ENCODE results near the gene TAF10. TPM values are rescaled to one million over a fixed set of nuclear protein-coding genes. Genes with fewer than 3 reads are reported as not detected.

The TAF10 gene
- total RNA-seq, 1 experiment from 2014 or later: 387 TPM

- Histone ChIP-seq H3K36me3 (ENCODE audit: control insufficient read depth, insufficient read depth, low read length) (no peaks in the 10 kb centered on the region), H3K4me1 (ENCODE audit: control insufficient read depth, insufficient read depth, low read length) (peaks cover 9% of the 10 kb centered on the region), H3K27me3 (ENCODE audit: control insufficient read depth, insufficient read depth, low read length) (peaks cover 7% of the 10 kb centered on the region), H3K4me3 (ENCODE audit: low read depth in 2 of 2, low read length in 2 of 2) (no peak overlapping the region), H3K9me3 (ENCODE audit: control insufficient read depth, insufficient read depth, low read depth, low read length) (no peaks in the 10 kb centered on the region), H3K27ac (ENCODE audit: low read length) (no peak overlapping the region)
- in situ Hi-C loops (cut with HindIII; ENCODE audit: low pct_unique_long_range_greater_than_20kb, low sequenced_read_pairs): no loop called here
- CTCF ChIA-PET: interaction anchor here (1.2 kb wide), 1 partner anchor 52 kb away, joined by 3 read pairs; the partner anchor contains the start of gene MRPL17
- POLR2A ChIA-PET: no interaction called here
- ATAC-seq: no peak
- intact Hi-C loops (cut with micrococcal nuclease; ENCODE audit: unreplicated experiment): no loop called here
- TF ChIP-seq POLR2AphosphoS5 (IDR thresholded peaks at IDR 0.05; ENCODE audit: low read depth, low read length) (no peak), TCF7L2 (IDR thresholded peaks at IDR 0.05; ENCODE audit: low read depth, low read length) (no peak), SIN3A (IDR thresholded peaks at IDR 0.05; ENCODE audit: borderline replicate concordance, insufficient read depth, low read depth, low read length) (no peak), CTCF (IDR thresholded peaks at IDR 0.05) (no peak)
- TF ChIP-seq, protein P1, sequence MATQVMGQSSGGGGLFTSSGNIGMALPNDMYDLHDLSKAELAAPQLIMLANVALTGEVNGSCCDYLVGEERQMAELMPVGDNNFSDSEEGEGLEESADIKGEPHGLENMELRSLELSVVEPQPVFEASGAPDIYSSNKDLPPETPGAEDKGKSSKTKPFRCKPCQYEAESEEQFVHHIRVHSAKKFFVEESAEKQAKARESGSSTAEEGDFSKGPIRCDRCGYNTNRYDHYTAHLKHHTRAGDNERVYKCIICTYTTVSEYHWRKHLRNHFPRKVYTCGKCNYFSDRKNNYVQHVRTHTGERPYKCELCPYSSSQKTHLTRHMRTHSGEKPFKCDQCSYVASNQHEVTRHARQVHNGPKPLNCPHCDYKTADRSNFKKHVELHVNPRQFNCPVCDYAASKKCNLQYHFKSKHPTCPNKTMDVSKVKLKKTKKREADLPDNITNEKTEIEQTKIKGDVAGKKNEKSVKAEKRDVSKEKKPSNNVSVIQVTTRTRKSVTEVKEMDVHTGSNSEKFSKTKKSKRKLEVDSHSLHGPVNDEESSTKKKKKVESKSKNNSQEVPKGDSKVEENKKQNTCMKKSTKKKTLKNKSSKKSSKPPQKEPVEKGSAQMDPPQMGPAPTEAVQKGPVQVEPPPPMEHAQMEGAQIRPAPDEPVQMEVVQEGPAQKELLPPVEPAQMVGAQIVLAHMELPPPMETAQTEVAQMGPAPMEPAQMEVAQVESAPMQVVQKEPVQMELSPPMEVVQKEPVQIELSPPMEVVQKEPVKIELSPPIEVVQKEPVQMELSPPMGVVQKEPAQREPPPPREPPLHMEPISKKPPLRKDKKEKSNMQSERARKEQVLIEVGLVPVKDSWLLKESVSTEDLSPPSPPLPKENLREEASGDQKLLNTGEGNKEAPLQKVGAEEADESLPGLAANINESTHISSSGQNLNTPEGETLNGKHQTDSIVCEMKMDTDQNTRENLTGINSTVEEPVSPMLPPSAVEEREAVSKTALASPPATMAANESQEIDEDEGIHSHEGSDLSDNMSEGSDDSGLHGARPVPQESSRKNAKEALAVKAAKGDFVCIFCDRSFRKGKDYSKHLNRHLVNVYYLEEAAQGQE (IDR thresholded peaks at IDR 0.05; ENCODE audit: insufficient read depth in 1 of 2, low read depth in 2 of 2, low read length in 1 of 2): no peak
- no peak for DNase-seq (ENCODE audit: low read depth, low spot score)
- BruUV-seq (replicated peaks): no TSS peak
Measured at GRCh38 chr11:6631361-6631890, 19.4 kb upstream of the TAF10 start.

GRCh38 chr11:6630632-6631291 lies 18.7 kb upstream of the TAF10 start:
- in situ Hi-C loops (cut with HindIII; ENCODE audit: low pct_unique_long_range_greater_than_20kb, low sequenced_read_pairs) (no loop called here), intact Hi-C loops (cut with micrococcal nuclease; ENCODE audit: unreplicated experiment) (no loop called here)
- POLR2A ChIA-PET: interaction anchor here (0.6 kb wide), 1 partner anchor 241 kb away, joined by 9 read pairs; the partner anchor contains the start of gene SMPD1
- Histone ChIP-seq H3K4me1 (ENCODE audit: control insufficient read depth, insufficient read depth, low read length) (peaks cover 8% of the 10 kb centered on the region), H3K36me3 (ENCODE audit: control insufficient read depth, insufficient read depth, low read length) (no peaks in the 10 kb centered on the region), H3K9me3 (ENCODE audit: control insufficient read depth, insufficient read depth, low read depth, low read length) (no peaks in the 10 kb centered on the region), H3K4me3 (ENCODE audit: low read depth in 2 of 2, low read length in 2 of 2) (peak overlapping the region; percentile 29 to 33), H3K27ac (ENCODE audit: low read length) (no peak overlapping the region), H3K27me3 (ENCODE audit: control insufficient read depth, insufficient read depth, low read length) (peaks cover 7% of the 10 kb centered on the region)
- TF ChIP-seq TCF7L2 (IDR thresholded peaks at IDR 0.05; ENCODE audit: low read depth, low read length): no peak
- TF ChIP-seq CTCF (IDR thresholded peaks at IDR 0.05): no peak
- TF ChIP-seq POLR2AphosphoS5 (IDR thresholded peaks at IDR 0.05; ENCODE audit: low read depth, low read length): no peak
- TF ChIP-seq, protein P1 (IDR thresholded peaks at IDR 0.05; ENCODE audit: insufficient read depth in 1 of 2, low read depth in 2 of 2, low read length in 1 of 2): no peak
- no peak for TF ChIP-seq SIN3A (IDR thresholded peaks at IDR 0.05; ENCODE audit: borderline replicate concordance, insufficient read depth, low read depth, low read length)
- DNase-seq (ENCODE audit: low read depth, low spot score) (no peak), ATAC-seq (peak; percentile 15)
- CTCF ChIA-PET: interaction anchor here (1.2 kb wide), 1 partner anchor 53 kb away, joined by 3 read pairs; the partner anchor contains the start of gene MRPL17
- no TSS peak for BruUV-seq (replicated peaks)
